GM20000 (cell line): ENCODE results near the gene JAKMIP1.
A peak's percentile ranks its signal among the peaks of the same experiment; 100 is the strongest.

Experiments
- DNase-seq: peaks from one replicate; pipeline ENCODE4 v3.0.0; 2012; ENCODE audit warnings: low spot score
- TF ChIP-seq, protein P1 (sequence below): IDR thresholded peaks from 2 replicates; pipeline ENCODE4 v1.5.1; 2012; ENCODE audit warnings: mild to moderate bottlenecking, control low read depth; ENCODE audit errors: extremely low read depth, missing control alignments

JAKMIP1 gene

GRCh38 chr4:6137747-6138135 is 62.6 kb downstream of the JAKMIP1 start:
- no peak for DNase-seq
- TF ChIP-seq, protein P1, sequence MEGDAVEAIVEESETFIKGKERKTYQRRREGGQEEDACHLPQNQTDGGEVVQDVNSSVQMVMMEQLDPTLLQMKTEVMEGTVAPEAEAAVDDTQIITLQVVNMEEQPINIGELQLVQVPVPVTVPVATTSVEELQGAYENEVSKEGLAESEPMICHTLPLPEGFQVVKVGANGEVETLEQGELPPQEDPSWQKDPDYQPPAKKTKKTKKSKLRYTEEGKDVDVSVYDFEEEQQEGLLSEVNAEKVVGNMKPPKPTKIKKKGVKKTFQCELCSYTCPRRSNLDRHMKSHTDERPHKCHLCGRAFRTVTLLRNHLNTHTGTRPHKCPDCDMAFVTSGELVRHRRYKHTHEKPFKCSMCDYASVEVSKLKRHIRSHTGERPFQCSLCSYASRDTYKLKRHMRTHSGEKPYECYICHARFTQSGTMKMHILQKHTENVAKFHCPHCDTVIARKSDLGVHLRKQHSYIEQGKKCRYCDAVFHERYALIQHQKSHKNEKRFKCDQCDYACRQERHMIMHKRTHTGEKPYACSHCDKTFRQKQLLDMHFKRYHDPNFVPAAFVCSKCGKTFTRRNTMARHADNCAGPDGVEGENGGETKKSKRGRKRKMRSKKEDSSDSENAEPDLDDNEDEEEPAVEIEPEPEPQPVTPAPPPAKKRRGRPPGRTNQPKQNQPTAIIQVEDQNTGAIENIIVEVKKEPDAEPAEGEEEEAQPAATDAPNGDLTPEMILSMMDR: no peak

GRCh38 chr4:6137027-6137746 is 63.2 kb downstream of the JAKMIP1 start:
- TF ChIP-seq, protein P1: no peak
- no peak for DNase-seq

GRCh38 chr4:6134612-6135220 is 65.6 kb downstream of the JAKMIP1 start:
- TF ChIP-seq, protein P1: peak; percentile 54
- DNase-seq: peak; percentile 73

- no peak for DNase-seq
- TF ChIP-seq, protein P1: no peak
These were observed 67.6 kb downstream of the JAKMIP1 start for GRCh38 chr4:6132716-6133115.

DNA sequence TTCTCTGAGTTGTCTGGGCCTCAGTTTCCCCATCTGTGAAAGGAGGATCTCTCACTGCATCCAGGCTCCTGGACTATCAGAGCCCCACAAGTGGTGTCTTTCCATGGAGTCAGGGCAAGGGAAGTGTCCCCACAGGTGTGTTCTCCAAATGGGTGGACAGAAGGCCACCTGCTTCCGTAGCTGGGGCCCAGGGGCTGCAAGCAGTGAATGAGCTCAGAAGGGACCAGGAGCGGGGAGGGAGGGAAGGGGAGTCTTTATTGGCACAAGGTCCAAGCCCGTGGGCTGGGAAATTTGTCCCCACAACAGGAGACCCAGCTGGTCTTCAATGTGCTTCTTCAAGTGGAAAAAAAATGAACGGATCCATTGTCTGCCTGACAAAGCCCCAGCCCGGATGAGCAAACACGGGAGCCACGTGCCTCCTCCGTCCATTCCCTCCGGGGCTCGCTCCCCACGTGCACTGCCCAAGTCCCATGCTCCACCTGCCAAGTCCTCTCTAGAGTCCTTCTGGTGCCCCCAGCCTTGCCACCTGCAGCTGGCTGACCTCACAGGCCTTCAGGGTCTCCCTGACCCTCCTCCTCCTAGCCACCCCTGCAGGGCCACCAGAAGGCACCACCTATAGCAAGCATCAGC is 72.0 kb downstream of the JAKMIP1 start:
- no peak for DNase-seq

DNA sequence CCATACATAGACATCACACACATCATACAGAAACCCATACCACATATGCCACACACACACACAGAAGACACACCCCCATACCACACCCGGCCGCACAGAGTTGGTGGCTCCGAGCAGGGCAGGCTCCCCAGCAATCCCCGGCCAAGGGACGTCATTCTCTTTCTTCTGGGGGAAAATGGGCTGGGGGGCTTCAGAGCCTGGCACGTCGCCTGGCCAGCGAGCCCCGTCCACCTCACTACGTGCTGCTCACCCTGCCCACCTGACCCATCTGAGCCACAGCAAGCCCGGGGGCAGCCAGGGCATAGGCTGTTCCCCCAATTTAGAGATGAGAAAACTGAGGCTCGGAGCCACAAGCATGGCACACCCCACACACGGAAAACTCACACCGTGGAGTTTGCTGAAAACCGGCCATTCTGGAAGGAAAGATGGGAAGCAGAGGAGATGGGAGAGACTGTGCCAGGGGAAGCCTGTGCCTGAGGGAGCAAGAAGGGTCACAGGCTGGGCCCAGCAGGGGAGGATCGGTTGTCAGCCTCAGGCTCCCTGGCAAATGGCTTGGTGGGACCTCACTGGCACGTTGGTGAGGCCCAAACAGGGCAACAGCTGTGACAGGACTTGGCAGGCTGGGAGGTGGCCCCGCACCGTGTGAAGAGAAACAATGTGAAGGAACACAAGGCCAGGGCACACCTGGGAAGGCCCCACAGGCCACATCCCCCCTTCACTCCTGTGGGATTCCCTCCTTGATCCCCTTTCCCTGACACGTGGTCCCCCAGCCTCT is 73.2 kb downstream of the JAKMIP1 start:
- DNase-seq: no peak
- TF ChIP-seq, protein P1: no peak

More for the DNA sequence above, 72.0 kb downstream of the JAKMIP1 start:
- TF ChIP-seq, protein P1: no peak
